ENCODE data around the gene FLRT1. TPM values are rescaled to one million over a fixed set of nuclear protein-coding genes. Genes with fewer than 3 reads are reported as not detected.

FLRT1 gene
- total RNA-seq, 1 experiment from 2014 or later = 0.39 TPM

DNA sequence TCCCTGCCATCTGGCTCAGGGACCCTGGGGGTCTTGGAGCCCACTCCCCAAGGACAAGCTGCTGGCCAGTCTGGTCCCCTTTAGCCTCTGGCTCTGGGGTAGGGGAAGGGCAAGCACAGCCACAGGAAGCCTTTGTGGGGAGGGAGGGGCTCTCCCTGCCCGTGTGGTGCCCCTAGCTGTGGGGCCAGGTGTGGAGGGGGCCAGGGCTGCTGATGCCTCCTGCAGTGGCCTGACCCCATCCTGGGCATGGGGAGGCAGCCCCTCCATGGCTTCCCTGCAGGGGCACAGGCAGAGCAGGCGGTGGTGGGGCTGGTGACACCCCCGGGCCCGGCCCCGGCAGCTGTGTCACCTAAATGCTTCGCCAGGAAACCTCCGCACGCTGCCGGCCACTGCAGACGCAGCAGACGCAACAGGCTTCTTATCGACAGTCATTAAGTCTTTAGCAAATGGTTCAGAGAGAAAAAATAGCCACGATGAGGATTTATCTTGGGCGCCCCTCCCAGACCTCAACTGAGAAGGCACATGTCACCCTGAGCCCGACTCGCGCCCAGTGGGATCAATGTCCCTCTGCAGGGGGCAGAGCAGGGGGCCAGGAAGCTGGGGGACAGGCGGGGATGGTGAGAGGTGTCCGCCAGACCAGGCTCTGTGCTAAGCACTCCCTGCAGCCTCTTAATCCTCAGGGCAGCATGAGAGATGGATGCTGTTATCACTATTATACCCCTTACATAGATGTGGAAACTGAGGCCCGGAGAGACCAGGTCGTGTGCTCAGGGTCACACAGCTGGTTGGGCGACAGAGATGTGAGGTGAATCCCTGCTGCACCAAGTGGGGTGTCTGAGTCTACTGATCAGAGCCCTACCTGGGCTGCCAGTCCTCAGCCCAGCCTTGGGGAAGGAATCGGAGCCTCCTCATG is 33.9 kb downstream of the FLRT1 start:
- Mint-ChIP-seq H3K4me3 (ENCODE audit: unreplicated experiment) (no peak overlapping the region), H3K4me1 (ENCODE audit: low read depth, unreplicated experiment) (no peaks in the 10 kb centered on the region), H3K9me3 (ENCODE audit: unreplicated experiment) (no peaks in the 10 kb centered on the region), H3K27me3 (ENCODE audit: insufficient read depth, unreplicated experiment) (no peaks in the 10 kb centered on the region), H3K27ac (ENCODE audit: unreplicated experiment) (no peak overlapping the region), H3K36me3 (ENCODE audit: insufficient read depth, unreplicated experiment) (peaks cover 5% of the 10 kb centered on the region)
- no TSS peak for BruUV-seq (replicated peaks)
- H3K36me3 ChIP-seq (ENCODE audit: control insufficient read depth, insufficient read depth, low read length) = no peaks in the 10 kb centered on the region
- no peaks in the 10 kb centered on the region for H3K9me3 ChIP-seq
- CTCF ChIA-PET = interaction anchor here (0.7 kb wide), 1 partner anchor 62 kb away, joined by 3 read pairs; no protein-coding TSS in a partner anchor
- intact Hi-C loops (cut with micrococcal nuclease; ENCODE audit: unreplicated experiment) = no loop called here
- no peak for DNase-seq
- no peaks in the 10 kb centered on the region for H3K27me3 ChIP-seq (replicated peaks; ENCODE audit: control insufficient read depth, insufficient read depth, low read length)
- POLR2A ChIA-PET = no interaction called here
- H3K4me3 ChIP-seq (ENCODE audit: low read depth, low read length) = no peak overlapping the region
- no peaks in the 10 kb centered on the region for H3K4me1 ChIP-seq
- TF ChIP-seq, protein P1, sequence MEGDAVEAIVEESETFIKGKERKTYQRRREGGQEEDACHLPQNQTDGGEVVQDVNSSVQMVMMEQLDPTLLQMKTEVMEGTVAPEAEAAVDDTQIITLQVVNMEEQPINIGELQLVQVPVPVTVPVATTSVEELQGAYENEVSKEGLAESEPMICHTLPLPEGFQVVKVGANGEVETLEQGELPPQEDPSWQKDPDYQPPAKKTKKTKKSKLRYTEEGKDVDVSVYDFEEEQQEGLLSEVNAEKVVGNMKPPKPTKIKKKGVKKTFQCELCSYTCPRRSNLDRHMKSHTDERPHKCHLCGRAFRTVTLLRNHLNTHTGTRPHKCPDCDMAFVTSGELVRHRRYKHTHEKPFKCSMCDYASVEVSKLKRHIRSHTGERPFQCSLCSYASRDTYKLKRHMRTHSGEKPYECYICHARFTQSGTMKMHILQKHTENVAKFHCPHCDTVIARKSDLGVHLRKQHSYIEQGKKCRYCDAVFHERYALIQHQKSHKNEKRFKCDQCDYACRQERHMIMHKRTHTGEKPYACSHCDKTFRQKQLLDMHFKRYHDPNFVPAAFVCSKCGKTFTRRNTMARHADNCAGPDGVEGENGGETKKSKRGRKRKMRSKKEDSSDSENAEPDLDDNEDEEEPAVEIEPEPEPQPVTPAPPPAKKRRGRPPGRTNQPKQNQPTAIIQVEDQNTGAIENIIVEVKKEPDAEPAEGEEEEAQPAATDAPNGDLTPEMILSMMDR (IDR thresholded peaks at IDR 0.05; ENCODE audit: insufficient read depth in 1 of 2, low read depth in 1 of 2, low read length in 1 of 2, severe bottlenecking in 1 of 2, unreplicated experiment in 1 of 2) = no peak

DNA sequence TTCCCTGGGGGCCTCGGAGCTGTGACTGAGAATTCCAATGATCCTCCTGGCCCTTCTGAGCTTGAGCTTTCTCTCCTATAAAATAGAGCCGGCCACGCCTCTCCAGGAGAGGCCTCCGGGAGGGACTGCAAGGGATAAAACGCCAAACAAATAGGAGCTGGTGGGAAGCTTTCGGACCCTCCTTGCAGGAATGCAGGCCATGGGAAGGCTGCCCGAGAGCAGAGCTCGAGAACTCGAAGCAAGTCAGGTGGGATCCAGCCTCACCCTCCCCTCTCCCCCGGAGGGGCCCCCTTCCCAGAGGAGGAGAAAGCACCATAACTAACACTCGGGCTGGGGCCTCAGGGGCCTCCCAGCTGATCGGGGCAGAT is 34.6 kb downstream of the FLRT1 start:
- no peaks in the 10 kb centered on the region for H3K4me1 Mint-ChIP-seq (ENCODE audit: low read depth, unreplicated experiment)
- H3K27ac Mint-ChIP-seq (ENCODE audit: unreplicated experiment) = no peak overlapping the region
- no peak for DNase-seq
- ChIA-PET CTCF (interaction anchor here (0.7 kb wide), 1 partner anchor 62 kb away, joined by 3 read pairs; no protein-coding TSS in a partner anchor), POLR2A (no interaction called here)
- TF ChIP-seq, protein P1 (IDR thresholded peaks at IDR 0.05; ENCODE audit: insufficient read depth in 1 of 2, low read depth in 1 of 2, low read length in 1 of 2, severe bottlenecking in 1 of 2, unreplicated experiment in 1 of 2) = no peak
- Histone ChIP-seq H3K27me3 (replicated peaks; ENCODE audit: control insufficient read depth, insufficient read depth, low read length) (no peaks in the 10 kb centered on the region), H3K9me3 (no peaks in the 10 kb centered on the region), H3K4me3 (ENCODE audit: low read depth, low read length) (no peak overlapping the region), H3K36me3 (ENCODE audit: control insufficient read depth, insufficient read depth, low read length) (no peaks in the 10 kb centered on the region), H3K4me1 (no peaks in the 10 kb centered on the region)
- no peaks in the 10 kb centered on the region for H3K9me3 Mint-ChIP-seq (ENCODE audit: unreplicated experiment)
- BruUV-seq (replicated peaks) = no TSS peak
- H3K4me3 Mint-ChIP-seq (ENCODE audit: unreplicated experiment) = no peak overlapping the region
- no peaks in the 10 kb centered on the region for H3K27me3 Mint-ChIP-seq (ENCODE audit: insufficient read depth, unreplicated experiment)
- intact Hi-C loops (cut with micrococcal nuclease; ENCODE audit: unreplicated experiment) = no loop called here
- H3K36me3 Mint-ChIP-seq (ENCODE audit: insufficient read depth, unreplicated experiment) = no peaks in the 10 kb centered on the region

DNA sequence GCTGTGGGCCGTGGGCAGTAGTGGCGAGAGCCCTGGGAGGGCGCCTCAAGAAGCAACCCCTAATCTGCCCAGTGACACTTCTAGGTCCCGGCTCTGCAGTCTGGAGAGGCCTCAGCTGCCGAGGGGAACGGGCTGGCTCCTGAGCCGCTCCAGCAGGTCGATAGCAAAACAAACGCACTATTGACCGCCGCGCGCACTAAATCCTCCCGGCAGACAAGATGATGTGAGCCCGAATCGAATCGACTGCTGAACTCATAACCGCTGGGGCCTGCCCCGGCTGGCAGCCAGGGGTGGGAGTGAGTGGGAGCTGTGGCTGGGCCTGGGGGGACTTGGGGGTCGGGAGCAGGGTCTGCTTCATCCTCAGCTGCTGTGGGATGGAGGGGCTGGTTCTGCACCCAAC is 36.1 kb downstream of the FLRT1 start:
- no peaks in the 10 kb centered on the region; the same call in 1 of the 2 replicates for H3K36me3 ChIP-seq (ENCODE audit: control insufficient read depth, insufficient read depth, low read length)
- no peaks in the 10 kb centered on the region for H3K9me3 ChIP-seq
- Mint-ChIP-seq H3K27ac (ENCODE audit: unreplicated experiment) (no peak overlapping the region), H3K27me3 (ENCODE audit: insufficient read depth, unreplicated experiment) (no peaks in the 10 kb centered on the region), H3K36me3 (ENCODE audit: insufficient read depth, unreplicated experiment) (no peaks in the 10 kb centered on the region), H3K4me3 (ENCODE audit: unreplicated experiment) (no peak overlapping the region), H3K4me1 (ENCODE audit: low read depth, unreplicated experiment) (no peaks in the 10 kb centered on the region), H3K9me3 (ENCODE audit: unreplicated experiment) (no peaks in the 10 kb centered on the region)
- H3K27me3 ChIP-seq (replicated peaks; ENCODE audit: control insufficient read depth, insufficient read depth, low read length) = no peaks in the 10 kb centered on the region
- no peak for DNase-seq
- intact Hi-C loops (cut with micrococcal nuclease; ENCODE audit: unreplicated experiment) = no loop called here
- TF ChIP-seq, protein P1 (IDR thresholded peaks at IDR 0.05; ENCODE audit: insufficient read depth in 1 of 2, low read depth in 1 of 2, low read length in 1 of 2, severe bottlenecking in 1 of 2, unreplicated experiment in 1 of 2) = no peak
- H3K4me1 ChIP-seq = no peaks in the 10 kb centered on the region
- ChIA-PET POLR2A (no interaction called here), CTCF (no interaction called here)
- no TSS peak for BruUV-seq (replicated peaks)
- no peak overlapping the region for H3K4me3 ChIP-seq (ENCODE audit: low read depth, low read length)
